Stimulated activated CD8-positive, alpha-beta memory T cell treated with anti-CD3 and anti-CD28 coated beads, Interleukin-12 subunit alpha, Interleukin-12 subunit beta, amount 100 ng/mL, for 24 hours (primary cell): Measurements from ENCODE around the gene ITIH1.

Experiments used
- DNase-seq: peaks from one replicate; pipeline ENCODE4 v3.0.0-alpha.2; 2020; ENCODE audit errors: extremely low read depth

The ITIH1 gene

GRCh38 chr3:52839892-52840545 lies 62.6 kb downstream of the ITIH1 start:
- no peak for DNase-seq

DNA sequence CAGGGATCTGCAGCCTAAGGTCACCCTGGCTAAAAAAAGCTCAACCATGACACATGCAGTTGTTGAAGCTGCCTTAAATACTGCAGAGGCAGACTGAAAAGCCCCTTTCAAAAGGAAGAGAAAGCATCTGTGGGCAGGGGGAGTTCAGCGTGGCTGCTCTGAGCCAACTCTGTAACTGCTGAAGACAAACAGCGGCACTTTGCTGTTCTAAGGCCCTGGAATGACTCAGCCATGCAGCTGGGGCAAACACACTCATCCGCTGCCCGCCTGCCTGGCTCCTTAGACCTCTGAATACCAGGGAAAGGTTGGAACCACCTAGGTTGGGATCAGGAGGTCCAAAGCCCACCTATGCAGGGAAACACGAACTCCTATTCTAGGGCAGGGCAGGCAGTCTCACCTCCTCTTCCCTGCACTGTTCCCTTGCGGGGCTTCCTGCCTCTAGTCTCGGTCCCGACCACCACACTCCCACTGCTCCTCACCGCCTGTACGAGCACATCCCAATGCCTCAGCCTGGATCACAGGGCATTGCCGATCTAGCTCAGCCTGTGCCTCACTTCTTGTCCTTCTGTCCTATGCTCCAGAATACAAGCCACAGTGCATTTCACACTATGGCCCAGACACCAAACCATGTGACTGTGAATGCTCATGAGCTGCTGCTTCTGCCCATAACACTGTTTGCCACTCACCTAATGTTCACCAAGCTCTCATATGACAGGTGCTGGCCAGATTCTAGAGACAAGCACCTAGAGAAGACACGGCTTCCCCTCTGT lies 64.0 kb downstream of the ITIH1 start:
- no peak for DNase-seq
